ENCODE measurements around the gene BAIAP3. TPM values are rescaled to one million over a fixed set of nuclear protein-coding genes. Genes with fewer than 3 reads are reported as not detected.

Gene BAIAP3
- total RNA-seq, 3 donors from 2014 or later, result 5.6 to 14.6 (median 5.7) TPM

DNA sequence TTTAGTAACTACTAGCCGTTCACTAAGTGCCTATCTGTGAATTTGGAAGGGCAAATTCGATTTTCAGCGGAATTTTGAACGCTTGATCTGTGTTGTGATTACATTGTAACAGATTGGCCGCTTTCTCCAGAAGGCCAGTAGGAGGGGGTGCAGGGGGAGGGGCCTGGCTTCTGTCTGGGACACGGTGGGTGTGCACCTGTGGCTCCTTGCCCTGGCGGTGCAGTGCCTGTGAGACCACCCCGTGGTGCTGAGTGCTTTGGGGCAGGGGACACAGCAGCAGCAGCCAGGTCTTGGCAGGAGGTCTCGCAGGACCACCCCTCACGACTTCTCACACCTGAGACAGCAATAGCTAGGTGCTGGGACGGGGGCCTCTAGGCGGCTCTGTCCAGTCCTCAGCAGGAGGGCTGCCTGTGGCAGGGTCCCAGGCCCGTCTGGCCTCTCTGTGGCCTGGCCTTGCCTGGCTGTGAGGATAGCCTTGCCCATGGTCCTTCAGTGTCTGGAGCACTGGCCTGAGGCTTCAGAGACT, 22.2 kb upstream of the BAIAP3 start:
- TF ChIP-seq, protein P1, sequence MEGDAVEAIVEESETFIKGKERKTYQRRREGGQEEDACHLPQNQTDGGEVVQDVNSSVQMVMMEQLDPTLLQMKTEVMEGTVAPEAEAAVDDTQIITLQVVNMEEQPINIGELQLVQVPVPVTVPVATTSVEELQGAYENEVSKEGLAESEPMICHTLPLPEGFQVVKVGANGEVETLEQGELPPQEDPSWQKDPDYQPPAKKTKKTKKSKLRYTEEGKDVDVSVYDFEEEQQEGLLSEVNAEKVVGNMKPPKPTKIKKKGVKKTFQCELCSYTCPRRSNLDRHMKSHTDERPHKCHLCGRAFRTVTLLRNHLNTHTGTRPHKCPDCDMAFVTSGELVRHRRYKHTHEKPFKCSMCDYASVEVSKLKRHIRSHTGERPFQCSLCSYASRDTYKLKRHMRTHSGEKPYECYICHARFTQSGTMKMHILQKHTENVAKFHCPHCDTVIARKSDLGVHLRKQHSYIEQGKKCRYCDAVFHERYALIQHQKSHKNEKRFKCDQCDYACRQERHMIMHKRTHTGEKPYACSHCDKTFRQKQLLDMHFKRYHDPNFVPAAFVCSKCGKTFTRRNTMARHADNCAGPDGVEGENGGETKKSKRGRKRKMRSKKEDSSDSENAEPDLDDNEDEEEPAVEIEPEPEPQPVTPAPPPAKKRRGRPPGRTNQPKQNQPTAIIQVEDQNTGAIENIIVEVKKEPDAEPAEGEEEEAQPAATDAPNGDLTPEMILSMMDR (IDR thresholded peaks at IDR 0.05), result no peak
- H3K4me3 ChIP-seq, result no peak overlapping the region
- DNase-seq (peak in 1 of 3 donors; percentile 28), ATAC-seq (no peak)
- peaks cover 8% of the 10 kb centered on the region for H3K36me3 ChIP-seq (ENCODE audit: low read depth)
- peaks cover 19% of the 10 kb centered on the region for H3K4me1 ChIP-seq (ENCODE audit: low read depth)
- H3K9me3 ChIP-seq, result no peaks in the 10 kb centered on the region
- intact Hi-C loops (cut with DNase I, micrococcal nuclease), result no loop called here

GRCh38 chr16:1311738-1312466, 21.5 kb upstream of the BAIAP3 start:
- intact Hi-C loops (cut with DNase I, micrococcal nuclease), result no loop called here
- Histone ChIP-seq H3K4me1 (ENCODE audit: low read depth) (peaks cover 19% of the 10 kb centered on the region), H3K9me3 (no peaks in the 10 kb centered on the region), H3K4me3 (no peak overlapping the region), H3K36me3 (ENCODE audit: low read depth) (peaks cover 14% of the 10 kb centered on the region)
- no peak for ATAC-seq
- TF ChIP-seq, protein P1 (IDR thresholded peaks at IDR 0.05), result no peak
- no peak for DNase-seq

GRCh38 chr16:1312467-1312816, 21.0 kb upstream of the BAIAP3 start:
- intact Hi-C loops (cut with DNase I, micrococcal nuclease), result no loop called here
- TF ChIP-seq, protein P1 (IDR thresholded peaks at IDR 0.05), result no peak
- DNase-seq, result peak in 1 of 3 donors; percentile 21

GRCh38 chr16:1312903-1313302, 20.5 kb upstream of the BAIAP3 start:
- intact Hi-C loops (cut with DNase I, micrococcal nuclease), result no loop called here
- DNase-seq (peak in 1 of 3 donors; percentile 27), ATAC-seq (no peak)
- Histone ChIP-seq H3K9me3 (no peaks in the 10 kb centered on the region), H3K4me3 (no peak overlapping the region), H3K36me3 (ENCODE audit: low read depth) (peaks cover 23% of the 10 kb centered on the region), H3K4me1 (ENCODE audit: low read depth) (peaks cover 19% of the 10 kb centered on the region)
- TF ChIP-seq, protein P1 (IDR thresholded peaks at IDR 0.05), result no peak

More at GRCh38 chr16:1312467-1312816, 21.0 kb upstream of the BAIAP3 start:
- ATAC-seq, result no peak
- H3K9me3 ChIP-seq, result no peaks in the 10 kb centered on the region
- H3K4me3 ChIP-seq, result no peak overlapping the region
- peaks cover 19% of the 10 kb centered on the region for H3K36me3 ChIP-seq (ENCODE audit: low read depth)
- H3K4me1 ChIP-seq (ENCODE audit: low read depth), result peaks cover 19% of the 10 kb centered on the region

DNA sequence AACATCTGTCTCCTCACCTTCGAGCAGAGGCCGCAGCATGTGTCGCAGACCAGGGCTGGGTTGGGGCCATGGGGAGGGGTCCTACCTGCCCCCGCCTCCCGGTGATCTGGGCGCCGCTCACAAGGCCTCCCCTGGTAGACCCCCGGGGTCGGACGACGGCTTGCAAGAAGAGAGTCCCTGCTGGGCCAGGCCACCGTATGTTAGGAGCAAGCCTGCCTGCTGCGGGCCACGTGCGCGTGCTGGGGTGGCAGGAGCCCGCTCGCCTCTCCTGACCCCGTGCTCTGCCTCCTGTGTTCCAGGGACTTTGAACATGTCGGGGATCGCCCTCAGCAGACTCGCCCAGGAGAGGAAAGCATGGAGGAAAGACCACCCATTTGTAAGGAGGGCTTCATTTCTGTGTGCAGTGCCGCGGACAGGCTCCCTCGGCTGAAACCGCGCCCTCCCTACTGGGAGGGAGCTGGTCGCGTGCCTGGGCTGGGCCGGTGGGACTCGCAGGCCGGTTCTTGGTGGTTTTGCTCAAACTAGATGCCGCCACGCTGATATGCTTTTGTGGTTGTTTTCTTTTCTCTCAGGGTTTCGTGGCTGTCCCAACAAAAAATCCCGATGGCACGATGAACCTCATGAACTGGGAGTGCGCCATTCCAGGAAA, 19.6 kb upstream of the BAIAP3 start:
- H3K4me1 ChIP-seq (ENCODE audit: low read depth), result peaks cover 19% of the 10 kb centered on the region
- peaks cover 32% of the 10 kb centered on the region for H3K36me3 ChIP-seq (ENCODE audit: low read depth)
- H3K4me3 ChIP-seq, result no peak overlapping the region
- intact Hi-C loops (cut with DNase I, micrococcal nuclease), result no loop called here
- H3K9me3 ChIP-seq, result no peaks in the 10 kb centered on the region
- TF ChIP-seq, protein P1 (IDR thresholded peaks at IDR 0.05), result no peak
- peak in 1 of 3 donors; percentile 31 for DNase-seq
- ATAC-seq, result no peak
